ENCODE results near the gene RNF44.
"Not testable (repeated sequence)": the region's sequence is repeated elsewhere in the genome, so short reads cannot be mapped to it uniquely, and the experiment has no call there.

RNF44 gene

GRCh38 chr5:176491901-176492300 lies 45.3 kb downstream of the RNF44 start:
- no peaks in the 10 kb centered on the region for H3K27me3 ChIP-seq (ENCODE audit: control insufficient read depth in 1 of 2, insufficient read depth in 2 of 2, low read length in 2 of 2)
- H3K27ac ChIP-seq (ENCODE audit: low read length): no peak overlapping the region

GRCh38 chr5:176491101-176491502 lies 46.1 kb downstream of the RNF44 start:
- H3K4me3 ChIP-seq (ENCODE audit: low read length in 2 of 2): no peak overlapping the region
- H3K9ac ChIP-seq (ENCODE audit: low read length in 2 of 2): no peak overlapping the region
- H3K36me3 ChIP-seq (ENCODE audit: control insufficient read depth in 2 of 2, insufficient read depth in 2 of 2, low read length in 2 of 2): peaks cover 37 to 55% of the 10 kb centered on the region in 2 donors
- no peak overlapping the region for H3K27ac ChIP-seq (ENCODE audit: low read length)
- H3K4me1 ChIP-seq (ENCODE audit: control insufficient read depth, insufficient read depth, low read length): no peaks in the 10 kb centered on the region
- no peaks in the 10 kb centered on the region for H3K27me3 ChIP-seq (ENCODE audit: control insufficient read depth in 1 of 2, insufficient read depth in 2 of 2, low read length in 2 of 2)
- no peaks in the 10 kb centered on the region for H3K9me3 ChIP-seq (ENCODE audit: control insufficient read depth in 2 of 2, low read length in 2 of 2)

More at GRCh38 chr5:176491901-176492300, 45.3 kb downstream of the RNF44 start:
- Histone ChIP-seq H3K9me3 (ENCODE audit: control insufficient read depth in 2 of 2, low read length in 2 of 2) (no peaks in the 10 kb centered on the region), H3K9ac (ENCODE audit: low read length in 2 of 2) (no peak overlapping the region), H3K4me3 (ENCODE audit: low read length in 2 of 2) (no peak overlapping the region), H3K36me3 (ENCODE audit: control insufficient read depth in 2 of 2, insufficient read depth in 2 of 2, low read length in 2 of 2) (peaks cover 40 to 60% of the 10 kb centered on the region in 2 donors), H3K4me1 (ENCODE audit: control insufficient read depth, insufficient read depth, low read length) (no peaks in the 10 kb centered on the region)

GRCh38 chr5:176490301-176490700 lies 46.9 kb downstream of the RNF44 start:
- Histone ChIP-seq H3K27ac (ENCODE audit: low read length) (no peak overlapping the region), H3K9ac (ENCODE audit: low read length in 2 of 2) (no peak overlapping the region), H3K4me1 (ENCODE audit: control insufficient read depth, insufficient read depth, low read length) (no peaks in the 10 kb centered on the region), H3K4me3 (ENCODE audit: low read length in 2 of 2) (no peak overlapping the region), H3K36me3 (ENCODE audit: control insufficient read depth in 2 of 2, insufficient read depth in 2 of 2, low read length in 2 of 2) (peaks cover 37 to 49% of the 10 kb centered on the region in 2 donors), H3K27me3 (ENCODE audit: control insufficient read depth in 1 of 2, insufficient read depth in 2 of 2, low read length in 2 of 2) (no peaks in the 10 kb centered on the region), H3K9me3 (ENCODE audit: control insufficient read depth in 2 of 2, low read length in 2 of 2) (no peaks in the 10 kb centered on the region)

GRCh38 chr5:176489077-176489476 lies 48.1 kb downstream of the RNF44 start:
- Histone ChIP-seq H3K4me3 (ENCODE audit: low read length in 2 of 2) (no peak overlapping the region), H3K27ac (ENCODE audit: low read length) (no peak overlapping the region), H3K27me3 (ENCODE audit: control insufficient read depth in 1 of 2, insufficient read depth in 2 of 2, low read length in 2 of 2) (no peaks in the 10 kb centered on the region), H3K4me1 (ENCODE audit: control insufficient read depth, insufficient read depth, low read length) (no peaks in the 10 kb centered on the region), H3K36me3 (ENCODE audit: control insufficient read depth in 2 of 2, insufficient read depth in 2 of 2, low read length in 2 of 2) (peaks cover 33 to 48% of the 10 kb centered on the region in 2 donors), H3K9me3 (ENCODE audit: control insufficient read depth in 2 of 2, low read length in 2 of 2) (no peaks in the 10 kb centered on the region), H3K9ac (ENCODE audit: low read length in 2 of 2) (no peak overlapping the region)

GRCh38 chr5:176487160-176487559 lies 50.0 kb downstream of the RNF44 start:
- not testable (repeated sequence) for H3K9me3 ChIP-seq (ENCODE audit: control insufficient read depth in 2 of 2, low read length in 2 of 2); H3K4me1 ChIP-seq (ENCODE audit: control insufficient read depth, insufficient read depth, low read length); H3K9ac ChIP-seq (ENCODE audit: low read length in 2 of 2); H3K27ac ChIP-seq (ENCODE audit: low read length); H3K4me3 ChIP-seq (ENCODE audit: low read length in 2 of 2); H3K27me3 ChIP-seq (ENCODE audit: control insufficient read depth in 1 of 2, insufficient read depth in 2 of 2, low read length in 2 of 2)
- H3K36me3 ChIP-seq (ENCODE audit: control insufficient read depth in 2 of 2, insufficient read depth in 2 of 2, low read length in 2 of 2): peaks cover 20 to 35% of the 10 kb centered on the region in 2 donors

DNA sequence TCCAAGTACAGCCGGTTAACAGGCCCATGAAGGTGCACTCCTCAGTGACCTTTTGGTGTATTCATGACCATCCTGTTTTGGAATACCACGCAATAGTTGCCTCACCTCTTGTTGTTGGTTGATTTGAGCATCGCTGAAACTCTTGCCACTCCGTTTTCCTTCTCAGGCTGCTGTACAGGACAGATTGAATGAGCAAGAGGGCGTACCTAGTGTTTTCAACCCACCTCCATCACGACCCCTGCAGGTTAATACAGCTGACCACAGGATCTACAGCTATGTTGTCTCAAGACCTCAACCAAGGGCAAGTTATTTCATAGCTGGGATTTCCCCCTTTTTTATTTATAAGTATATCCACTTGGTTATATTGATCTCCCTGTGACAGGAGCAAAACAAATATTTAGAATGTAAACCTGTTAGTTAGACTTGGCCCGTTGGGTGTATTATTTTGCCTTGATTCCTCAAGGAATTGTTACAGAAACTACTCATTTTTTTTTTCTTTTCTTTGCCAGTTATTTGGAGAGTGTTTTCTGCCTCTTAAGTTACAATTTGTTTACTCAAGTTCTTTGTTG lies 50.9 kb downstream of the RNF44 start:
- H3K4me1 ChIP-seq (ENCODE audit: control insufficient read depth, insufficient read depth, low read length): no peaks in the 10 kb centered on the region
- H3K27me3 ChIP-seq (ENCODE audit: control insufficient read depth in 1 of 2, insufficient read depth in 2 of 2, low read length in 2 of 2): no peaks in the 10 kb centered on the region
- no peaks in the 10 kb centered on the region for H3K9me3 ChIP-seq (ENCODE audit: control insufficient read depth in 2 of 2, low read length in 2 of 2)
- peaks cover 20 to 27% of the 10 kb centered on the region in 2 donors for H3K36me3 ChIP-seq (ENCODE audit: control insufficient read depth in 2 of 2, insufficient read depth in 2 of 2, low read length in 2 of 2)
- no peak overlapping the region for H3K27ac ChIP-seq (ENCODE audit: low read length)
- H3K4me3 ChIP-seq (ENCODE audit: low read length in 2 of 2): no peak overlapping the region
- H3K9ac ChIP-seq (ENCODE audit: low read length in 2 of 2): no peak overlapping the region

DNA sequence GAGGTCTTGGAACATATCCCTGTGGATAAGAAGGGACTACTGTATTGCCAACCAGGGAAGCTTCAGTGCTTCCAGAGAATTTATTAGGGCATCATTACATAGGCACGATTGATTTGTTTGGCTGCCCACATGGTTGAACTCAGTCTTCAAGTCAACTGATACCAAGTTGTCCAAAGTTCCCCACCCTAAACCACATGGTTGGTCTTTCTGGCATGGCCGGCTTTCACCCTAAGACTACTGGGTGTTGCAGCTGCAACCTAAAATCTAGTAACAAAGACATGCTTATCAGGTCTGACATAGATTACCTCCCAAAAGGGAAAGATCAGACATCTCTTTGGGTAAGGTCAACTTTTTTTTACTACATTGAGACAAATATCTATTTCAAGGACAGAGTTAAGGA lies 52.0 kb downstream of the RNF44 start:
- Histone ChIP-seq H3K36me3 (ENCODE audit: control insufficient read depth in 2 of 2, insufficient read depth in 2 of 2, low read length in 2 of 2) (peaks cover 22 to 26% of the 10 kb centered on the region in 2 donors), H3K9ac (ENCODE audit: low read length in 2 of 2) (no peak overlapping the region), H3K27ac (ENCODE audit: low read length) (no peak overlapping the region), H3K9me3 (ENCODE audit: control insufficient read depth in 2 of 2, low read length in 2 of 2) (no peaks in the 10 kb centered on the region), H3K4me3 (ENCODE audit: low read length in 2 of 2) (no peak overlapping the region), H3K27me3 (ENCODE audit: control insufficient read depth in 1 of 2, insufficient read depth in 2 of 2, low read length in 2 of 2) (no peaks in the 10 kb centered on the region), H3K4me1 (ENCODE audit: control insufficient read depth, insufficient read depth, low read length) (no peaks in the 10 kb centered on the region)

GRCh38 chr5:176481711-176482110 lies 55.5 kb downstream of the RNF44 start:
- H3K9me3 ChIP-seq (ENCODE audit: control insufficient read depth in 2 of 2, low read length in 2 of 2): no peaks in the 10 kb centered on the region
- H3K9ac ChIP-seq (ENCODE audit: low read length in 2 of 2): no peak overlapping the region
- H3K4me3 ChIP-seq (ENCODE audit: low read length in 2 of 2): no peak overlapping the region
- H3K27me3 ChIP-seq (ENCODE audit: control insufficient read depth in 1 of 2, insufficient read depth in 2 of 2, low read length in 2 of 2): no peaks in the 10 kb centered on the region
- no peaks in the 10 kb centered on the region for H3K4me1 ChIP-seq (ENCODE audit: control insufficient read depth, insufficient read depth, low read length)
- H3K27ac ChIP-seq (ENCODE audit: low read length): no peak overlapping the region
- H3K36me3 ChIP-seq (ENCODE audit: control insufficient read depth in 2 of 2, insufficient read depth in 2 of 2, low read length in 2 of 2): peaks cover 11 to 15% of the 10 kb centered on the region in 2 donors
